Peyer's patch (tissue), 4 donors: ENCODE measurements around the gene SEMA5A.

Source experiments
- POLR2A ChIP-seq, 2 donors: fragments of 450-650 bp; IDR thresholded peaks; one replicate each; pipeline ENCODE4 v1.5.1; 2017; ENCODE audit warnings: antibody characterized with exemption in 2 of 2, mild to moderate bottlenecking in 2 of 2, moderate library complexity in 2 of 2
- TF ChIP-seq, protein P1 (sequence below), 6 experiments: fragments of 450-650 bp in 4 of 6; fragments of 200-600 bp in 2 of 6; sonication (generic) in 1 of 6; IDR thresholded peaks; one replicate each; pipeline ENCODE4 v1.5.1; 2017 to 2019; ENCODE audit warnings: antibody characterized with exemption in 6 of 6, mild to moderate bottlenecking in 3 of 6, moderate library complexity in 1 of 6

DNA sequence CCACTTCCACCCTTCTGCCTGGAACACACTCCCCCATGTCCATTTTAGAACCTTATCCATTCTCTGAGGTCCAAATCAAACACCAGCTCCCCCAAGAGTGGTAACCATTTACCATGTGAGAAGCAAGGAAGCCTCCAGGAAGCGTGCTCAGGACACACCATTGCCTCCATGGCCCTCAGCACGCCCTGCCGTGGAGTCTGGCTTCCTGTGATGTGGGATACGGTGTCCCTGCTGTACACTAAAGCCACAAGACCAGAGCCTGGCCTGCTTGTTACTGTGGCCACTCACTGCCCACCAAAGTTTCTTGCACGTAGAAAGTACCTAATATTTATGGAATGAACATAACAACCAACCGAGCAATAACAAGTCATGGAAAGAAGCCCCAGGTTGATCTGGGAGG, 151.7 kb downstream of the SEMA5A start:
- TF ChIP-seq, protein P1, sequence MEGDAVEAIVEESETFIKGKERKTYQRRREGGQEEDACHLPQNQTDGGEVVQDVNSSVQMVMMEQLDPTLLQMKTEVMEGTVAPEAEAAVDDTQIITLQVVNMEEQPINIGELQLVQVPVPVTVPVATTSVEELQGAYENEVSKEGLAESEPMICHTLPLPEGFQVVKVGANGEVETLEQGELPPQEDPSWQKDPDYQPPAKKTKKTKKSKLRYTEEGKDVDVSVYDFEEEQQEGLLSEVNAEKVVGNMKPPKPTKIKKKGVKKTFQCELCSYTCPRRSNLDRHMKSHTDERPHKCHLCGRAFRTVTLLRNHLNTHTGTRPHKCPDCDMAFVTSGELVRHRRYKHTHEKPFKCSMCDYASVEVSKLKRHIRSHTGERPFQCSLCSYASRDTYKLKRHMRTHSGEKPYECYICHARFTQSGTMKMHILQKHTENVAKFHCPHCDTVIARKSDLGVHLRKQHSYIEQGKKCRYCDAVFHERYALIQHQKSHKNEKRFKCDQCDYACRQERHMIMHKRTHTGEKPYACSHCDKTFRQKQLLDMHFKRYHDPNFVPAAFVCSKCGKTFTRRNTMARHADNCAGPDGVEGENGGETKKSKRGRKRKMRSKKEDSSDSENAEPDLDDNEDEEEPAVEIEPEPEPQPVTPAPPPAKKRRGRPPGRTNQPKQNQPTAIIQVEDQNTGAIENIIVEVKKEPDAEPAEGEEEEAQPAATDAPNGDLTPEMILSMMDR (IDR thresholded peaks at IDR 0.05), result no peak
- TF ChIP-seq POLR2A (IDR thresholded peaks at IDR 0.05), result no peak
